WERI-Rb-1 (cell line): ENCODE results near the gene CHD6.
"Not testable (repeated sequence)": the region's sequence is repeated elsewhere in the genome, so short reads cannot be mapped to it uniquely, and the experiment has no call there.

ENCODE experiments used
- DNase-seq: peaks from one replicate; pipeline ENCODE4 v3.0.0-alpha.2; 2020
- H3K27ac ChIP-seq: fragments of 250-450 bp; sonication (Bioruptor Pico); 2 replicates; pipeline ENCODE4 v1.5.1; 2020; ENCODE audit warnings: mild to moderate bottlenecking, moderate library complexity
- H3K27me3 ChIP-seq: fragments of 250-450 bp; sonication (Bioruptor Pico); 2 replicates; pipeline ENCODE4 v1.5.1; 2021; ENCODE audit warnings: mild to moderate bottlenecking, low read depth, moderate library complexity; ENCODE audit not compliant: insufficient read depth, severe bottlenecking
- H3K36me3 ChIP-seq: fragments of 250-450 bp; sonication (Bioruptor Pico); 2 replicates; pipeline ENCODE4 v1.5.1; 2020; ENCODE audit warnings: mild to moderate bottlenecking, moderate library complexity
- H3K4me3 ChIP-seq: 2 replicates; pipeline ENCODE4 v1.5.1; 2011; ENCODE audit warnings: low read depth, mild to moderate bottlenecking, control low read depth, low read length
- H3K9me3 ChIP-seq: fragments of 250-450 bp; sonication (Bioruptor Pico); 2 replicates; pipeline ENCODE4 v1.5.1; 2021; ENCODE audit warnings: mild to moderate bottlenecking, moderate library complexity; ENCODE audit not compliant: severe bottlenecking
- CTCF ChIP-seq: IDR thresholded peaks from 2 replicates; pipeline ENCODE4 v1.5.1; 2011; ENCODE audit warnings: low read depth, mild to moderate bottlenecking, control low read depth, inconsistent platforms, low read length

Gene CHD6

GRCh38 chr20:41546535-41546934, 71.6 kb downstream of the CHD6 start:
- Histone ChIP-seq H3K27me3 (no peaks in the 10 kb centered on the region), H3K36me3 (peaks cover 7% of the 10 kb centered on the region), H3K9me3 (no peaks in the 10 kb centered on the region), H3K27ac (no peak overlapping the region), H3K4me3 (no peak overlapping the region)
- TF ChIP-seq CTCF: no peak
- no peak for DNase-seq

DNA sequence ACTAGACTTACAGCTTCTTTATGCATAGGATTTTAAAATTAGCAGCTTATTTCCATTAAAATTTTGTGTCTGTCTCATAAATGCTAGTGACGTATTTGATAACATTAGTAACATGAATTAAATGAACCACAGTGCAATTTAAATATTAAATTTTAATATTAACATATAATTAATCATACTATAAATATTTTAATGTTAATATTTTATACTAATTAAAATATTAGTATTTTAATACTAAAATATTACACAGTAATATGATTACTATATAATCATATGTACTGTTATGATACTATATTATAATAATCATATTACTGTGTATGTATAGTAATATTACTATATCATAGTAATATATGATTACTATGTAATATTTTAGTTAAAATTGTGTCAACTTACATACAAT, 73.7 kb downstream of the CHD6 start:
- H3K9me3 ChIP-seq: no peaks in the 10 kb centered on the region
- no peak for DNase-seq
- no peak overlapping the region for H3K27ac ChIP-seq
- H3K27me3 ChIP-seq: no peaks in the 10 kb centered on the region
- TF ChIP-seq CTCF: no peak
- no peaks in the 10 kb centered on the region; the same call in none of the 2 replicates for H3K36me3 ChIP-seq
- no peak overlapping the region for H3K4me3 ChIP-seq

GRCh38 chr20:41540918-41541317, 77.3 kb downstream of the CHD6 start:
- no peak for DNase-seq
- TF ChIP-seq CTCF: no peak
- Histone ChIP-seq H3K27me3 (no peaks in the 10 kb centered on the region), H3K4me3 (no peak overlapping the region), H3K27ac (no peak overlapping the region), H3K9me3 (peaks cover 8% of the 10 kb centered on the region), H3K36me3 (peaks cover 10% of the 10 kb centered on the region)

DNA sequence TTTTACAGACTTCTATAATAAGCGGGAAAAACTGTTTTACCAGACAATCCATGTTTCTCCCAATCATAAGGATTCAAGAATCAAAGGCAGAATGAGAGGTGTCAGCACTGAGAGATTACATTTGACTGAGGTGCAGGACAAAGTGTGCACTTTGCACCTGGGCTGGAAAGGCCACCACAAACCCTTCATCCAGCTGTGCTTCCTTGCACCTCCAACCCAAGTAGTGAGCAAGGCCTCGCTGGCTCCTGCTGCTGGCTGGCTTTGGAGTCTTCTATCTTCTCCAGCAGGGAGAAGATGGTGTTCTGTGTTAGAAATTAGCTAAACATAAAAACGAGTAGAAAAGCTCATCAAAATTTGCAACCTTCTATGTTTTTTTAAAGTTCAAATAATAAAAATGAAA, 77.7 kb downstream of the CHD6 start:
- Histone ChIP-seq H3K36me3 (peaks cover 10% of the 10 kb centered on the region), H3K4me3 (no peak overlapping the region), H3K27ac (no peak overlapping the region), H3K9me3 (peaks cover 8% of the 10 kb centered on the region), H3K27me3 (no peaks in the 10 kb centered on the region)
- DNase-seq: no peak
- peak; percentile 29; the same call in 1 of the 2 replicates for TF ChIP-seq CTCF

- H3K9me3 ChIP-seq: peaks cover 8% of the 10 kb centered on the region
- H3K36me3 ChIP-seq: peaks cover 10% of the 10 kb centered on the region
- no peak for TF ChIP-seq CTCF
- no peak overlapping the region for H3K27ac ChIP-seq
- H3K27me3 ChIP-seq: no peaks in the 10 kb centered on the region
- DNase-seq: no peak
- H3K4me3 ChIP-seq: no peak overlapping the region
Observed at GRCh38 chr20:41538810-41539596, 79.2 kb downstream of the CHD6 start.

GRCh38 chr20:41537865-41538264, 80.3 kb downstream of the CHD6 start:
- DNase-seq: no peak
- no peak overlapping the region for H3K27ac ChIP-seq
- peaks cover 8% of the 10 kb centered on the region for H3K9me3 ChIP-seq
- no peak overlapping the region for H3K4me3 ChIP-seq
- TF ChIP-seq CTCF: no peak
- peaks cover 11% of the 10 kb centered on the region for H3K36me3 ChIP-seq
- no peaks in the 10 kb centered on the region for H3K27me3 ChIP-seq

- H3K4me3 ChIP-seq, DNase-seq, H3K27ac ChIP-seq, H3K9me3 ChIP-seq, H3K27me3 ChIP-seq: not testable (repeated sequence)
- H3K36me3 ChIP-seq: peaks cover 13% of the 10 kb centered on the region
Observed at GRCh38 chr20:41535551-41535950, 82.6 kb downstream of the CHD6 start.
